Stimulated activated CD4-positive, alpha-beta T cell treated with anti-CD3 and anti-CD28 coated beads, Interleukin-12 subunit alpha, Interleukin-12 subunit beta, amount 100 ng/mL, for 24 hours (primary cell): ENCODE results near the gene GIMAP7.
"Not testable (repeated sequence)": the region's sequence is repeated elsewhere in the genome, so short reads cannot be mapped to it uniquely, and the experiment has no call there.

Experiments used
- DNase-seq, 2 experiments: peaks; one replicate each; pipeline ENCODE4 v3.0.0-alpha.2; 2020; ENCODE audit warnings: low read depth in 2 of 2

GIMAP7 gene

DNA sequence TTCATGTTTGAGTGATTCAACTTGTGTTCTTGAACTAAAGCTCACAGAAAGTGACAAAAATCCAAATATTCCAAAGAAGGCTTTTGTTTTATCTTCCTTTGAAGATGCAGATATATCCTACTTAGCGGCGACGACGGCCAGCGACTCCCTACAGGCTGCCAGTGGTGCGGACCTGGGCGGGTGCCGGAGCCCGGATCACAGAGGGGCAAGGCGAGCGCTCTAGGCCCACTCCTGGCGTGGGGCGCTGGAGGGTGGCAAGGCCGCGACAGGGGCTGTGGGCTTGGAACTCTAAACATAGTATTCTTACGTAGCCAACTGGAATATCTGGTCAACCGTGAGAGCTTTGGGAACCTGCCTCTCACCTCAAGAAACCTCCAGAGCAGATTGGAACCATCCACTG lies 914 bp upstream of the GIMAP7 start:
- DNase-seq: no peak

- no peak for DNase-seq
Observed at GRCh38 chr7:150515248-150516147, 826 bp downstream of the GIMAP7 start.

DNA sequence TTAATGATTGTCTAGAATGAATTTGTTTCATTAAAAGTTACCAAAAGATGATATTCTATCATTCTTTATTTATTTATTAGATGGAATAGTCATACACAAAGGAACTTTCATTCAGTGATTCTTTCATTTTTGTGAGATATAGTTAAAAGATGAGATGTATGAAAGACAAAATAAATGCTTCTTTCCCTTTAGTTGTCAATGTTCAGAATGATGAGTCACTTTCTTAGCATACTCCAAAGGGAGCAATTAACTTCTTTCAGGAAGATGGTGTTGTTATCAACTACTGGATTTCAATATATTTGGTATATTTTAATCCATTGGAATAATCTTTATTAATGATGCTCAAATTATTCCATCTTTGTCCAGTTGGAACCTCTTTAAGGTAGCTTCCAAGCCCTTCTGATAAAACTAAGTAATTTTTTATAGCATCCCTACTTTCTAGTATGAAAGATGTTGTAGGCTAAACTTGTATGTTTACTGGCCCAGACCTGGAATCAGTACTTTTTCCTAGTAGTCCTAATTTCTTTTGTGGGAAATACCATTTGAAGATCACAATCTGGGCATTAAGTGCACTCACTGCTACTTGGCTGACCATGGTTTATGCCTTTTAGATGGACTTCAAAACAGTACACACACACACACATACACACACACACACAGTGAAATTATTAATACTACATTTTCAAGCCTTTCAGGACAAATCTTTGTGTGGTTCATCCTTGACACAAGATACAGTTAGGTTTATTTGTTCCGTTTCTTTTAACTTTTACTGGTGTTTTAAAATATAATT lies 2.5 kb downstream of the GIMAP7 start:
- no peak for DNase-seq

DNA sequence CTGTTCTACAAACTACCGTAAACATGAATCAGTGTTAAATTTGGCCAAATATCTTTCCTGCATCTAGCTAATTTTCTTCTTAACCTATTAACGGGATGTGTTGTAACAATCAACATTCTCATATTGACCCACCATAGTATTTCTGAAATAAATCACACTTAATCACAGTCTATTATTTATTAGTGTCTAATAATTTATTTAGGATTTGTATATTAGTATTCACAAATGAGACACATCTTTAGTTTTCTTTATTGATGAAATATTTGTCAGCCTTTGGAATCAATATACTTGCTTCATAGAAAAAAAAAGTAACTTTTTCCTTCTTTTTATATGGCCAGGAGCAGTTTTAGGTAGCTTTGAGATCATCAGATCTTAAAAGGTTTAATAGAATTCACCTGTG lies 4.6 kb downstream of the GIMAP7 start:
- DNase-seq: no peak

DNA sequence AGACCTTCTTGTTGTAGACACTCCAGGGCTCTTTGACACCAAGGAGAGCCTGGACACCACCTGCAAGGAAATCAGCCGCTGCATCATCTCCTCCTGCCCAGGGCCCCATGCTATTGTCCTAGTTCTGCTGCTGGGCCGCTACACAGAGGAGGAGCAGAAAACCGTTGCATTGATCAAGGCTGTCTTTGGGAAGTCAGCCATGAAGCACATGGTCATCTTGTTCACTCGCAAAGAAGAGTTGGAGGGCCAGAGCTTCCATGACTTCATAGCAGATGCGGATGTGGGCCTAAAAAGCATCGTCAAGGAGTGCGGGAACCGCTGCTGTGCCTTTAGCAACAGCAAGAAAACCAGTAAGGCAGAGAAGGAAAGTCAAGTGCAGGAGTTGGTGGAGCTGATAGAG lies 5.5 kb downstream of the GIMAP7 start:
- peak in 1 of 2 experiments; percentile 34 for DNase-seq

- DNase-seq: not testable (repeated sequence)
Observed at GRCh38 chr7:150522931-150523330, 8.3 kb downstream of the GIMAP7 start.

- DNase-seq: no peak
Observed at GRCh38 chr7:150524018-150524417, 9.3 kb downstream of the GIMAP7 start.

GRCh38 chr7:150531704-150532103 lies 17.0 kb downstream of the GIMAP7 start:
- DNase-seq: no peak

- DNase-seq: no peak
Observed at GRCh38 chr7:150538259-150538658, 23.6 kb downstream of the GIMAP7 start.

DNA sequence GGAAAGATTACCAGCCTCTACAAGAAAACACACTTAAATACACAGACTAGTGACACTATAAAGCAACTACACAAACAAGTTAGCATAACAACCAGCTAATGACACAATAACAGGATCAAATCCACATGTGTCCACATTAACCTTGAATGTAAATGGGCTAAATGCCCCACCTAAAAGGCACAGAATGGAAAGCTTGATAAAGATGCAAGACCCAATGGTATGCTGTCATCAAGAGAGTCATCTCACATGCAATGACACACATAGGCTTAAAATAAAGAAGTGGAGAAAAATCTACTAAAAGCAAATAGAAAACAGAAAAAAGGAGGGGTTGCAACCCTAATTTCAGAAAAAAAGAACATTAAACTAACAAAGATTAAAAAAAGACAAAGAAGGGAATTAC lies 38.5 kb downstream of the GIMAP7 start:
- DNase-seq: no peak

DNA sequence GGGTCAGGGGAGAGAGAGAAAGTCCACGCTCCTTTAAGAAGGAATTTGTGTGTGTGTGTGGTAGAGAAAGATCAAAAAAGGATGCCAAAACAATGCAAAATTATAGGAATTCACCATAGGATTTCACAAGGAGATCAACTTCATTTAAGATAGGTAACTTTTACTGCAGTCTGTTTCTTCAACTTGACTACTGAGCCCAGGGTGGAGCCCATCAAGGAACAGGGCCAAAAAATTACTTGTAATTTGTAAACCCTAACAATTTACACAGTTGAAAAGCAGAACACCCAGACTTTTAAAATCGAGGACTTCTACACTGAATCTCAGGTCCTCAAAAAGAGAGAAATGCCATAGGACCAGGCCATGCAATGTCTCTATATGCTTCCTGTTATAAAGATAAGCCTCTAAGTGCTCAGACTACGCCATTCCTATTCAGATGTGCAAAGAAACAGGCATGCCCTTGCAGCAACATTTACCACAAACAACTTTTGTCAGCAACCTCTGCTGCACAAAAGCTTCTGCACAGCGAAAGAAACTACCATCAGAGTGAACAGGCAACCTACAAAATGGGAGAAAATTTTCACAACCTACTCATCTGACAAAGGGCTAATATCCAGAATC lies 42.0 kb downstream of the GIMAP7 start:
- no peak for DNase-seq

- DNase-seq: no peak
Observed at GRCh38 chr7:150560486-150560885, 45.8 kb downstream of the GIMAP7 start.

DNA sequence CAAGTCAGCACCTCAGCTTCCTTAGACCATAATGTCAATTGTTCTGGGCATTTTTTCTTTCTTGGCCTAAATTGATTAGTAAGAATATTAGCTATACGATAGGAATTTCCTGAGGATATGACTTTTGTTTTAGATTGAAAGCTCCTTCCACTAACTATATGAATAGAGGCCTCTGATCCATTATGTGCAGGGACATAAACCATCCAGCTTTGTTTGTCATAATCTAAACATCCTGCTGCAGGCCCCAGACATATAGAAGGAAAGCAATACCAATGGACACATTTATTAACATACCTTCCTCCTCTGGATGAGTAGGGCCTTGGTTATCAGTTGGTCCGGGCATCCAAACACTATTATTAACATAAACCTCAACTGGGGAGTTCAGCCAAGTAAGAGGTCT lies 48.2 kb downstream of the GIMAP7 start:
- DNase-seq: no peak

DNA sequence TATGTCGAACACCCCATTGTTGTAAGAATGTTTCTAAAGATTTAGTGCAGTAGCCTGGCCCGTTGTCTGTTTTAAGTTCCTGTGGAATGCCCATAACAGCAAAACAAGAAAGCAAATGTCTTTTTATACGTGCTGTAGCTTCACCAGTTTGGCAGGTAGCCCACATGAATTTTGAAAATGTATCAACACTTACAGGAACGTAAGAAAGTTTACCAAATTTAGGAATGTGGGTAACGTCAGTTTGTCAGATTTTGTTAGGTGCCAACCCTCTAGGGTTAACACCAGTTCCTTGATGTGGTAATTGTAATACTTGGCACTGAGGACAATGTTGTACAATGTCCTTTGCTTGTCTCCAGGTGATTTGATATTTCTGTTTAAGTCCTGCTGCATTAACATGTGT lies 49.3 kb downstream of the GIMAP7 start:
- no peak for DNase-seq

- no peak for DNase-seq
Observed at GRCh38 chr7:150564566-150564965, 49.9 kb downstream of the GIMAP7 start.

DNA sequence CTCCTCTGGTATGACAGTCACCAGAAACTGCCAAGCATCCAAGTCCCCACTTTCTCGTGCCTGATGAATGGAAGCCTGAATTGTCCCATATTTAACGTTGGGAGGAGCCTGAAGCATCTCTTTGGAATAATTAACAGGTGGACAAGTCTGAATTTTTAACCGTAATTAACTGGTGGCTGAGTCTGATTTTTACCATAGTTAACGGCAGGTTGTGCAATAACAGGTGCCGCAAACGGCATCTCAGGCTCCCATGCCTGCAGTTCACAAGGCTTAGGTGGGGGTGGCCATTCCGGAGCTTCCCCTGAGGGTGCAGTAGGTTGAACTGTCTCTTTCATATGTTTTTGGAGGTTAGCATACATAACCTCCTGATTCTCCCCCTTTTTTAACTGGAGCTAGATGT lies 50.6 kb downstream of the GIMAP7 start:
- no peak for DNase-seq

- no peak for DNase-seq
Observed at GRCh38 chr7:150566123-150566522, 51.5 kb downstream of the GIMAP7 start.

GRCh38 chr7:150566572-150566971 lies 51.9 kb downstream of the GIMAP7 start:
- no peak for DNase-seq

- no peak for DNase-seq
Observed at GRCh38 chr7:150567169-150567568, 52.5 kb downstream of the GIMAP7 start, which contains the start of gene GIMAP4. Gene GIMAP4, plus strand, starts transcription at chr7:150567390. Its CDS starts 2,512 bp downstream, at chr7:150569902.

DNA sequence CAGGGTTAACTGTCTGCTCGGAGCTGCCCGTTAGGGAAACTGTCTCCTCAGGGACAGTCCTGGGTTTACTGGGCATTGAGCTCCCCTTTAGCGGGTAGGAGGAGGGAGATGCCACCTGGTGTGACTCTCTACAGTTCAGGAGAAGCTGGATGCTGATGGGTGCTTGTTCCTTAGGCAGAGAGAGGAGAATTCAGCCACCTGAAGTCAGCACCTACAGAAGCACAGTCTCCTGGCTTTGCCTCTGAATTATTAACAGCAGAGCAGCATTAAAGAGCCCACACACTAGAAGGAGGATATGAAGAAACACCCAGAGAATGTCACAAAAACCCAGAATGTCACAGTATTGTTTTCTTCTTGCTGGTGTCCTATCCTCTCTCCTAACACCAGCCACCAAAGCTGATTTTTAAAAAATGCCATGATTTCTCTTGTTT lies 53.2 kb downstream of the GIMAP7 start:
- no peak for DNase-seq

DNA sequence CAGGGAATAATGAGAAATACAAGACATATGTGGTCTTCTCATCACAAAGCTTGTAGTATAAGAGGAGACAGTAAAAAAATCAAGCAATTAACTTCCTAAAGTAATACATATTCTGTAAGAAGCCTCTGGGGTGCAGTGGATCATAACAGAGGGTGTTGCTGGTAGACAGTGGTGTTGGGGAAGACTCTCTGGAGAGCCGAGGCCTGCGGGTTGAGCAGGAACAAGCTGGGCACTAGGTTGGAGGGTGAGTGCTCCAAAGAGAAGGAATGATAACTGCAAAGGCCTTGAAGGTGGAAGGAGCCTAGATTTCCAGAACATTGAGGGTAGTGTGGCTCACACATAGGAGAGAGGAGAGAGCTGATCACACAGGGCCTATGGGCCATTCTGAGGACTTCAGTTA lies 54.0 kb downstream of the GIMAP7 start:
- DNase-seq: no peak

- DNase-seq: no peak
Observed at GRCh38 chr7:150569245-150569955, 54.7 kb downstream of the GIMAP7 start.
